Neural crest cell (in vitro differentiated cells): ENCODE results near the gene DHX40. TPM values are rescaled to one million over a fixed set of nuclear protein-coding genes. Genes with fewer than 3 reads are reported as not detected.

Experiments used
- DNase-seq: peaks from one replicate; pipeline ENCODE4 v3.0.0; 2021; ENCODE audit warnings: low read depth, mixed read lengths, low spot score
- H3K27ac Mint-ChIP-seq: one replicate; pipeline ENCODE4 v1.8.0; 2021; ENCODE audit warnings: mild to moderate bottlenecking, mixed read lengths; ENCODE audit not compliant: unreplicated experiment
- H3K27me3 Mint-ChIP-seq: 2 replicates; pipeline ENCODE4 v1.8.0; 2021; ENCODE audit warnings: low read depth, mild to moderate bottlenecking, mixed read lengths
- H3K36me3 Mint-ChIP-seq: 2 replicates; pipeline ENCODE4 v1.8.0; 2021; ENCODE audit warnings: low read depth, mild to moderate bottlenecking, mixed read lengths
- H3K4me1 Mint-ChIP-seq: 2 replicates; pipeline ENCODE4 v1.8.0; 2021; ENCODE audit warnings: mixed read lengths
- H3K4me3 Mint-ChIP-seq: one replicate; pipeline ENCODE4 v1.8.0; 2021; ENCODE audit warnings: mild to moderate bottlenecking, mixed read lengths
- H3K9me3 Mint-ChIP-seq: 2 replicates; pipeline ENCODE4 v1.8.0; 2021; ENCODE audit warnings: mixed read lengths
- total RNA-seq: library from RNA; stranded (reverse); gene quantifications from 2 replicates; pipeline ENCODE4 v1.2.1, GENCODE V29; 2021
- TF ChIP-seq, protein P1 (sequence below): fragments of 200-600 bp; sonication (generic); conservative IDR thresholded peaks from 2 replicates; pipeline ENCODE4 v1.5.0; 2021; ENCODE audit warnings: antibody characterized with exemption, mild to moderate bottlenecking

The DHX40 gene
- total RNA-seq, 1 donor from 2014 or later, result 54.0 TPM

DNA sequence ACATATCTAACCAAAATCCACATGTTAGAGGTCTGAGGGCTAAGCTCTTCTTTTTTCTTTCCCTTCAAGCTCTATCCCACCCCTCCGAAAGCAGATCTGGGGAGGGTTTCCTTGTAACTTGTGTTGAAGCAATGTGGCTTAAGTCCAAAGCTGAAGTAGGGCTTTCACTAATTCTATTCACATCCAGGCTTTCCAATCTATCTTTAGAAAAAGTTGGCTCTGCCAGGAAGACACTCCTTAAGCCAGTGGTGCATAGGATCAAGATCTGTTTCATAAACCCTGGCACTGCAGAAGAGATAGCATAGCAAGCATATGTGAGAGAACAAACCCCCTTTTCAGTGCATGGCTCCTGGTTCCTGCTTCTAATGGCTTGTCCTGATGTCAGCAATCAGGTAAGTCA is 34.9 kb upstream of the DHX40 start:
- TF ChIP-seq, protein P1, sequence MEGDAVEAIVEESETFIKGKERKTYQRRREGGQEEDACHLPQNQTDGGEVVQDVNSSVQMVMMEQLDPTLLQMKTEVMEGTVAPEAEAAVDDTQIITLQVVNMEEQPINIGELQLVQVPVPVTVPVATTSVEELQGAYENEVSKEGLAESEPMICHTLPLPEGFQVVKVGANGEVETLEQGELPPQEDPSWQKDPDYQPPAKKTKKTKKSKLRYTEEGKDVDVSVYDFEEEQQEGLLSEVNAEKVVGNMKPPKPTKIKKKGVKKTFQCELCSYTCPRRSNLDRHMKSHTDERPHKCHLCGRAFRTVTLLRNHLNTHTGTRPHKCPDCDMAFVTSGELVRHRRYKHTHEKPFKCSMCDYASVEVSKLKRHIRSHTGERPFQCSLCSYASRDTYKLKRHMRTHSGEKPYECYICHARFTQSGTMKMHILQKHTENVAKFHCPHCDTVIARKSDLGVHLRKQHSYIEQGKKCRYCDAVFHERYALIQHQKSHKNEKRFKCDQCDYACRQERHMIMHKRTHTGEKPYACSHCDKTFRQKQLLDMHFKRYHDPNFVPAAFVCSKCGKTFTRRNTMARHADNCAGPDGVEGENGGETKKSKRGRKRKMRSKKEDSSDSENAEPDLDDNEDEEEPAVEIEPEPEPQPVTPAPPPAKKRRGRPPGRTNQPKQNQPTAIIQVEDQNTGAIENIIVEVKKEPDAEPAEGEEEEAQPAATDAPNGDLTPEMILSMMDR, result no peak
- no peak for DNase-seq
- no peak overlapping the region for H3K27ac Mint-ChIP-seq
- no peaks in the 10 kb centered on the region for H3K36me3 Mint-ChIP-seq
- no peaks in the 10 kb centered on the region for H3K4me1 Mint-ChIP-seq
- no peak overlapping the region for H3K4me3 Mint-ChIP-seq
- no peaks in the 10 kb centered on the region for H3K9me3 Mint-ChIP-seq
- H3K27me3 Mint-ChIP-seq, result peaks cover 21% of the 10 kb centered on the region

DNA sequence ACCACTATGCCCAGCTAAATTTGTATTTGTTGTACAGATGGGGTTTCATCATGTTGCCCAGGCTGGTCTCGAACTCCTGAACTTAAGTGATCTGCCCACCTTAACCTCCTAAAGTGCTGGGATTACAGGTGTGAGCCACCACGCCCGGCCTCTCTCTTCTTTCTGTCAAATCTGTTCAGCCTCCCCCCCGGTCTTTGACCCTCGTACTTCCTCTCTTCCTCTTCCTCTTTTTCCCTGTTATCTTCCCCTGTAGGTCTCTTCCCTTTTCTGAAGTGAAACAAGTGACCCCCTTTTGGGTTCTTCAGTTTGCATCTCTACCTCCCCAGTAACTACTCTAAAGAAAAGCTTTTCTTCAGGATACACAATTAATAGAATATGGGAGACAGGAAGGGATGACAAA is 31.7 kb upstream of the DHX40 start:
- DNase-seq, result no peak
- Mint-ChIP-seq H3K4me3 (no peak overlapping the region), H3K27me3 (peaks cover 14% of the 10 kb centered on the region), H3K4me1 (no peaks in the 10 kb centered on the region), H3K36me3 (no peaks in the 10 kb centered on the region), H3K27ac (no peak overlapping the region), H3K9me3 (no peaks in the 10 kb centered on the region)
- TF ChIP-seq, protein P1, result no peak

DNA sequence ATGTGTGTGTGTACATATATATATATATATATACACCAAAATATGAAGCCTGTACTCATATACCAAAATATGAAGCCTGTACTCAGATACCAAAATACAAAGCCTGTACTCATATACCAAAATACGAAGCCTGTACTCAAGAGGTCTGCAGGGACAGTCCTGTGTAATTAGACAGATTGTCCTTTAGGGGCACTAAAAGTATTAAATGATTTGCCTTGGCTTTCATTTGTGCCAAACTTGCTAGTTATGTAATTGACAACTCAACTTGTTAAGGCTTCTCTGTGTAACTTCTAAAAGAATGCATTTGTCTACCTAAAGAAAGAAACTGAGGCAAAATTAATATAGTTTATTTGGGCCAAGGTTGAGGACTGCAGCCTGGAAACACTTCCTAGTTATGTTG is 30.8 kb upstream of the DHX40 start:
- Mint-ChIP-seq H3K27me3 (peaks cover 16% of the 10 kb centered on the region), H3K4me3 (no peak overlapping the region), H3K9me3 (no peaks in the 10 kb centered on the region), H3K36me3 (no peaks in the 10 kb centered on the region), H3K27ac (no peak overlapping the region), H3K4me1 (no peaks in the 10 kb centered on the region)
- no peak for DNase-seq
- TF ChIP-seq, protein P1, result peak; percentile 39

DNA sequence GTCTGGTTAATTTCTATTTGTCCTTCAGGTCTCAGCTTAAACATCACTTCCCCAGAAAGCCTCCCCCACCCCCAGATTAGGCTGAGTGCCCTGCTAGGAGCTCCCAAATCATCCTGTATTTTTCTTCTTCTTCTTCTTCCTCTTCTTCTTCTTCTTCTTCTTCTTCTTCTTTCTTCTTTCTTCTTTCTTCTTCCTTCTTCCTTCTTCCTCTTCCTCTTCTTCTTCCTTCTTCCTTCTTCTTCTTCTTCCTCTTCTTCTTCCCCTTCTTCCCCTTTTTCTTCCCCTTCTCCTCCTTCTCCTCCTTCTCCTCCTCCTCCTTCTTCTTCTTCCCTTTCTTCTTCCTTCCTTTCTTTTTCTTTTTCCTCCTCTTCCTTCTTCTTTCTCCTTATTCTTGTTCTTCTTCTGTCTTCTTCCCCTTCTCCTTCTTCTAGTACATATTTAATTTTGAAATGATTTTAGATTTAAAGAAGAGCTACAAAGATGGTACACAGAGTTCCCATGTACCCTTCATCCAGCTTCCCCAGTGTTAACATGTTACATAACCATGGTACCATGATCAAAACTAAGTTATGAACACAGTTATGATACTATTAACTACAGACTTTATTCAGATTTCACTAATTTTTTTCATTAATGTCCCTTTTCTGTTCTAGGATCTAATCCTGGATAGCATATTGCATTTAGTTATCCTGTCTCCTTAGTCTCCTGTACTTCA is 27.1 kb upstream of the DHX40 start:
- Mint-ChIP-seq H3K27me3 (peaks cover 33% of the 10 kb centered on the region), H3K4me3 (no peak overlapping the region), H3K36me3 (no peaks in the 10 kb centered on the region), H3K4me1 (no peaks in the 10 kb centered on the region), H3K9me3 (no peaks in the 10 kb centered on the region), H3K27ac (no peak overlapping the region)
- no peak for DNase-seq
- TF ChIP-seq, protein P1, result no peak

DNA sequence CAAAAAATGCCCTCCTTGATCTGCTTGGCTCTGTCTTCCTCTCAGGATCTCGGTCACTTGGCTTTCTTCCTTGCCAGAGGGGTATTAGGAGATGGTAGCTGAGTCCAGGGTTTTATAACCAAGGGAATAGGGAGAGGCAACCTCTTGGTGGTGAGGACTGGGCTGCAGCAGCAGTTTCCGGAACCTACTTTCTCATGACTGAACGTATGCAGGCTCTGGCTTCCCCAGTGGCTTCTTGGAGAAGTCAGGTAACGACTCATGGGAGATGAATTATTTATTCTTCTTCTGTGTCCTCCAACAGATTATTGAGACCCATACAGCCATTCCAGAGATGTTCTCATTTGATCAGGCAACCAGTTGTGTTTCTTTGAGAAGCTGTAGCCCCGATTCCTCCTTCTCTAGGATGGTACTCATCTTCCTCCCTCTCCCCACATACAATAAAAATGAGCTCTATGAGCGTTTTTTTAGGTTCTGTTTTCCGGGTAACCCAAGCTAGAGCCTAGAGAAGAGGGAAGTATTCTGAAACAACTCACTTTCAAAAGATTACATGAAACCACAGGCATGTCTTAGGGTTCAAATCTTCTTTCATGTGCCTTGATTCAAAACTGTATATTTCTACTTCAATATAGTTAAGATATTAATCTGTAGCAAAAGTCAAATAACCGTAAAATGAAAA is 22.3 kb upstream of the DHX40 start:
- Mint-ChIP-seq H3K4me3 (no peak overlapping the region), H3K27me3 (peaks cover 33% of the 10 kb centered on the region), H3K27ac (no peak overlapping the region), H3K4me1 (peaks cover 12% of the 10 kb centered on the region), H3K36me3 (no peaks in the 10 kb centered on the region), H3K9me3 (no peaks in the 10 kb centered on the region)
- no peak for DNase-seq
- TF ChIP-seq, protein P1, result no peak
